Erythroblast (primary cell): ENCODE results near the gene ANKMY1.
A peak's percentile ranks its signal among the peaks of the same experiment; 100 is the strongest.

Experiments
- DNase-seq, 2 experiments: peaks; one replicate each; lab custom pipeline; 2025; lab: John Stamatoyannopoulos, UW
- GATA1 ChIP-seq: IDR thresholded peaks from 2 replicates; pipeline ENCODE4 v1.6.1; 2011; ENCODE audit warnings: low read depth, mild to moderate bottlenecking, control low read depth, low read length, moderate library complexity
- POLR2A ChIP-seq: IDR thresholded peaks from 2 replicates; pipeline ENCODE4 v1.6.1; 2011; ENCODE audit warnings: mild to moderate bottlenecking, low read length

The ANKMY1 gene

GRCh38 chr2:240597419-240598181 lies 39.8 kb upstream of the ANKMY1 start:
- TF ChIP-seq POLR2A (no peak), GATA1 (no peak)
- no peak for DNase-seq

- TF ChIP-seq GATA1 (no peak), POLR2A (no peak)
- no peak for DNase-seq
Observed at GRCh38 chr2:240597054-240597418, 39.2 kb upstream of the ANKMY1 start.

GRCh38 chr2:240596491-240596931 lies 38.7 kb upstream of the ANKMY1 start:
- DNase-seq, result no peak
- TF ChIP-seq POLR2A (no peak), GATA1 (no peak)

- DNase-seq, result no peak
Observed at GRCh38 chr2:240596080-240596460, 38.3 kb upstream of the ANKMY1 start.

GRCh38 chr2:240595381-240596079 lies 37.7 kb upstream of the ANKMY1 start:
- peak; percentile 19 to 27 for DNase-seq
- TF ChIP-seq POLR2A, result no peak
- TF ChIP-seq GATA1, result no peak

More at GRCh38 chr2:240596080-240596460, 38.3 kb upstream of the ANKMY1 start:
- TF ChIP-seq POLR2A (no peak), GATA1 (no peak)

GRCh38 chr2:240594511-240595380 lies 37.0 kb upstream of the ANKMY1 start:
- DNase-seq, result no peak
- TF ChIP-seq POLR2A (no peak), GATA1 (no peak)

- no peak for DNase-seq
- TF ChIP-seq GATA1 (no peak), POLR2A (no peak)
Observed at GRCh38 chr2:240593703-240594451, 36.1 kb upstream of the ANKMY1 start.

GRCh38 chr2:240593026-240593702 lies 35.4 kb upstream of the ANKMY1 start:
- DNase-seq, result no peak
- TF ChIP-seq GATA1 (no peak), POLR2A (no peak)

GRCh38 chr2:240591784-240592183 lies 34.0 kb upstream of the ANKMY1 start:
- no peak for DNase-seq
- TF ChIP-seq POLR2A (no peak), GATA1 (no peak)

GRCh38 chr2:240591226-240591625 lies 33.4 kb upstream of the ANKMY1 start:
- no peak for DNase-seq
- TF ChIP-seq POLR2A (no peak), GATA1 (no peak)

GRCh38 chr2:240590681-240591111 lies 32.9 kb upstream of the ANKMY1 start:
- no peak for TF ChIP-seq POLR2A
- TF ChIP-seq GATA1, result no peak
- no peak for DNase-seq

GRCh38 chr2:240589850-240590525 lies 32.2 kb upstream of the ANKMY1 start:
- DNase-seq, result no peak
- no peak for TF ChIP-seq POLR2A
- no peak for TF ChIP-seq GATA1

GRCh38 chr2:240589375-240589774 lies 31.6 kb upstream of the ANKMY1 start:
- no peak for DNase-seq
- TF ChIP-seq POLR2A (no peak), GATA1 (no peak)

- TF ChIP-seq POLR2A, result no peak
- TF ChIP-seq GATA1, result no peak
- no peak for DNase-seq
Observed at GRCh38 chr2:240588669-240589068, 30.9 kb upstream of the ANKMY1 start.
